AG09319 (cell line): ENCODE data around the gene EIF5AL1.

Source experiments
- DNase-seq: peaks from one replicate; pipeline ENCODE4 v3.0.0-alpha.2; 2010; ENCODE audit warnings: low read depth; ENCODE audit errors: extremely low read depth
- CTCF ChIP-seq: IDR thresholded peaks from 2 replicates; pipeline ENCODE4 v1.5.1; 2011; ENCODE audit warnings: low read depth, mild to moderate bottlenecking, inconsistent platforms, low read length, moderate library complexity

Gene EIF5AL1

GRCh38 chr10:79560160-79560709 lies 47.9 kb downstream of the EIF5AL1 start, which contains the start of gene SFTPA2:
Gene SFTPA2 (minus strand): TSS chr10:79560407. CDS start chr10:79559483, 924 bp downstream.
- no peak for TF ChIP-seq CTCF
- no peak for DNase-seq

- DNase-seq = no peak
- TF ChIP-seq CTCF = no peak
Measured at GRCh38 chr10:79561257-79561656, 48.9 kb downstream of the EIF5AL1 start.

GRCh38 chr10:79562135-79562756 lies 49.9 kb downstream of the EIF5AL1 start:
- peak; percentile 98 for TF ChIP-seq CTCF
- DNase-seq = peak; percentile 12

GRCh38 chr10:79563426-79563825 lies 51.1 kb downstream of the EIF5AL1 start:
- no peak for DNase-seq
- no peak for TF ChIP-seq CTCF
